K562 (cell line): ENCODE measurements around the gene KIF17. TPM values are rescaled to one million over a fixed set of nuclear protein-coding genes. Genes with fewer than 3 reads are reported as not detected.
A peak's percentile ranks its signal among the peaks of the same experiment; 100 is the strongest.

Experiments used
- BACH1 ChIP-seq: fragments of 200-800 bp; sonication (Bioruptor generic); IDR thresholded peaks from 2 replicates; pipeline ENCODE4 v1.6.1; 2016; ENCODE audit warnings: missing genetic modification characterization, missing compliant biosample characterization
- CHD7 ChIP-seq: fragments of 200-600 bp; sonication (generic); IDR thresholded peaks from one replicate; pipeline ENCODE4 v1.6.1; 2012; ENCODE audit warnings: mild to moderate bottlenecking, low read depth, low read length, inconsistent platforms
- CREB1 ChIP-seq, 2 experiments: sonication (generic) in 1 of 2; formaldehyde crosslinking in 1 of 2; IDR thresholded peaks; 2 replicates each; pipeline versions ENCODE4 v1.6.1 to v1.8.0; 2012 to 2022; ENCODE audit warnings: inconsistent platforms in 1 of 2, mild to moderate bottlenecking in 1 of 2, missing genetic modification reagents in 1 of 2, moderate library complexity in 1 of 2
- E2F6 ChIP-seq, 2 experiments: IDR thresholded peaks; 2 replicates each; pipeline ENCODE4 v1.6.1; 2011; ENCODE audit warnings: borderline replicate concordance in 1 of 2, control low read depth in 1 of 2, low read depth in 1 of 2, low read length in 1 of 2, mild to moderate bottlenecking in 1 of 2, mixed read lengths in 1 of 2, moderate library complexity in 1 of 2; ENCODE audit not compliant: insufficient read depth in 1 of 2, insufficient read length in 1 of 2, poor library complexity in 1 of 2, severe bottlenecking in 1 of 2; ENCODE audit errors: extremely low read depth in 1 of 2
- MEF2D ChIP-seq: conservative IDR thresholded peaks from 2 replicates; pipeline ENCODE4 v1.6.1; 2016; ENCODE audit warnings: low read depth, missing genetic modification characterization, missing compliant biosample characterization
- NFIC ChIP-seq: fragments of 450-650 bp; IDR thresholded peaks from 2 replicates; pipeline ENCODE4 v1.6.1; 2017; ENCODE audit warnings: mild to moderate bottlenecking, inconsistent platforms
- SIN3A ChIP-seq, 2 experiments: fragments of 150-350 bp in 1 of 2; IDR thresholded peaks; 2 replicates each; pipeline ENCODE4 v1.6.1; 2011 to 2016; ENCODE audit warnings: borderline replicate concordance in 2 of 2, low read depth in 2 of 2, low read length in 2 of 2, mild to moderate bottlenecking in 2 of 2, moderate library complexity in 2 of 2; ENCODE audit not compliant: control insufficient read depth in 1 of 2
- SUPT5H ChIP-seq: fragments of 450-650 bp; IDR thresholded peaks from 2 replicates; pipeline ENCODE4 v1.6.1; 2016
- TAF9B ChIP-seq: fragments of 450-650 bp; IDR thresholded peaks from 2 replicates; pipeline ENCODE4 v1.6.1; 2018; ENCODE audit warnings: mild to moderate bottlenecking; ENCODE audit not compliant: partially characterized antibody
- TAL1 ChIP-seq: fragments of 450-650 bp; IDR thresholded peaks from 2 replicates; pipeline ENCODE4 v1.6.1; 2016; ENCODE audit warnings: mild to moderate bottlenecking
- ZNF778 ChIP-seq: fragments of 450-650 bp; formaldehyde crosslinking; IDR thresholded peaks from 2 replicates; pipeline ENCODE4 v1.4.0; 2020; ENCODE audit warnings: mild to moderate bottlenecking, moderate library complexity
- polyA plus RNA-seq, 8 experiments: library from polyadenylated mRNA; depleted of rRNA in 4 of 8; stranded (reverse) in 5 of 8; unstranded in 3 of 8; fragments of >200 nt; fragmentation: Nextera tagmentation in 2 of 8; fragmentation: Illumina TruSeq in 1 of 8; extraction: Ambion mirVana in 2 of 8; extraction: Trizol in 1 of 8; gene quantifications; 2 replicates each; pipeline versions ENCODE4 v1.2.1 to v1.2.3, GENCODE V29; 2011 to 2014; ENCODE audit warnings: inconsistent platforms in 1 of 8, missing spikeins in 1 of 8
- total RNA-seq, 7 experiments: library from RNA; depleted of rRNA in 6 of 7; stranded (reverse); fragments of >200 nt in 6 of 7; fragmentation: Illumina TruSeq in 2 of 7; extraction: Trizol in 2 of 7; gene quantifications; 2 replicates each; pipeline versions ENCODE4 v1.2.1 to v1.2.3, GENCODE V29; 2011 to 2021; ENCODE audit warnings: low replicate concordance in 1 of 7

KIF17 gene
- total and polyA plus RNA-seq, 9 of the 15 experiments (the other 6 are each of a cell fraction or from before 2014, with no cell fraction given): 0.04 to 0.47 (median 0.18) TPM; not detected in 5

- TF ChIP-seq CHD7: no peak
- peak; percentile 78 for TF ChIP-seq NFIC
- TF ChIP-seq TAL1: no peak
- TF ChIP-seq CREB1 (IDR thresholded peaks at IDR 0.05): peak; percentile 34; the same call in 1 of the 2 replicates
- TF ChIP-seq CREB1 (CRISPR knock-in tag; IDR thresholded peaks at IDR 0.05): peak; percentile 48; the same call in 1 of the 2 replicates
- peak in 1 of 2 experiments; percentile 60; a peak in 2 of 4 replicates for TF ChIP-seq SIN3A (IDR thresholded peaks at IDR 0.05; ENCODE audit: borderline replicate concordance in 2 of 2, control insufficient read depth in 1 of 2, low read depth in 2 of 2, low read length in 2 of 2)
- no peak for TF ChIP-seq TAF9B
- TF ChIP-seq ZNF778 (CRISPR knock-in tag): no peak
- TF ChIP-seq MEF2D (tag): no peak
- TF ChIP-seq SUPT5H: no peak
- TF ChIP-seq E2F6 (IDR thresholded peaks at IDR 0.05; ENCODE audit: borderline replicate concordance in 1 of 2, extremely low read depth in 1 of 2, insufficient read depth in 1 of 2, insufficient read length in 1 of 2, low read depth in 1 of 2, low read length in 1 of 2, poor library complexity in 1 of 2, severe bottlenecking in 1 of 2): peak; percentile 81 to 93
- TF ChIP-seq BACH1 (tag): no peak
Observed at GRCh38 chr1:20633190-20634064, 84.4 kb downstream of the KIF17 start, which contains the start of gene PINK1 (continued).
